ENCODE results near the gene ZNF300.
A peak's percentile ranks its signal among the peaks of the same experiment; 100 is the strongest.
"Not testable (repeated sequence)": the region's sequence is repeated elsewhere in the genome, so short reads cannot be mapped to it uniquely, and the experiment has no call there.

The ZNF300 gene

GRCh38 chr5:150904479-150905311 is at the start of gene ZNF300:
Gene ZNF300 (minus strand): TSS chr5:150904980. CDS start chr5:150903155, 1,825 bp downstream.
- peak; percentile 71 for DNase-seq (ENCODE audit: low read depth)

- no peak for DNase-seq (ENCODE audit: low read depth)
Observed at GRCh38 chr5:150948539-150948938, 43.8 kb upstream of the ZNF300 start.

GRCh38 chr5:150946351-150946905 is 41.6 kb upstream of the ZNF300 start:
- DNase-seq (ENCODE audit: low read depth): peak; percentile 31

- DNase-seq (ENCODE audit: low read depth): no peak
Observed at GRCh38 chr5:150945947-150946346, 41.2 kb upstream of the ZNF300 start.

GRCh38 chr5:150945486-150945885 is 40.7 kb upstream of the ZNF300 start:
- no peak for DNase-seq (ENCODE audit: low read depth)

GRCh38 chr5:150931368-150931965 is 26.7 kb upstream of the ZNF300 start:
- no peak for DNase-seq (ENCODE audit: low read depth)

GRCh38 chr5:150918613-150919012 is 13.8 kb upstream of the ZNF300 start:
- DNase-seq (ENCODE audit: low read depth): peak; percentile 42

- DNase-seq (ENCODE audit: low read depth): no peak
Observed at GRCh38 chr5:150912312-150912814, 7.6 kb upstream of the ZNF300 start.

- DNase-seq (ENCODE audit: low read depth): no peak
Observed at GRCh38 chr5:150905312-150905683, 518 bp upstream of the ZNF300 start.

- DNase-seq (ENCODE audit: low read depth): no peak
Observed at GRCh38 chr5:150901446-150901845, 3.3 kb downstream of the ZNF300 start.

- DNase-seq (ENCODE audit: low read depth): no peak
Observed at GRCh38 chr5:150895431-150896428, 9.1 kb downstream of the ZNF300 start.

GRCh38 chr5:150879358-150879757 is 25.4 kb downstream of the ZNF300 start:
- no peak for DNase-seq (ENCODE audit: low read depth)

GRCh38 chr5:150862070-150862469 is 42.7 kb downstream of the ZNF300 start:
- DNase-seq (ENCODE audit: low read depth): no peak

- DNase-seq (ENCODE audit: low read depth): no peak
Observed at GRCh38 chr5:150860246-150860821, 44.4 kb downstream of the ZNF300 start.

GRCh38 chr5:150856700-150857099 is 48.1 kb downstream of the ZNF300 start:
- DNase-seq (ENCODE audit: low read depth): not testable (repeated sequence)

- DNase-seq (ENCODE audit: low read depth): no peak
Observed at GRCh38 chr5:150853561-150853960, 51.2 kb downstream of the ZNF300 start.

GRCh38 chr5:150851039-150851438 is 53.7 kb downstream of the ZNF300 start:
- DNase-seq (ENCODE audit: low read depth): no peak

GRCh38 chr5:150848271-150848670 is 56.5 kb downstream of the ZNF300 start:
- DNase-seq (ENCODE audit: low read depth): no peak

GRCh38 chr5:150847334-150847695 is 57.5 kb downstream of the ZNF300 start:
- DNase-seq (ENCODE audit: low read depth): no peak

GRCh38 chr5:150846654-150847333 is 58.0 kb downstream of the ZNF300 start:
- DNase-seq (ENCODE audit: low read depth): peak; percentile 37

- DNase-seq (ENCODE audit: low read depth): not testable (repeated sequence)
Observed at GRCh38 chr5:150846308-150846653, 58.5 kb downstream of the ZNF300 start, which contains the start of gene IRGM. Gene IRGM (plus strand): TSS chr5:150846521. CDS start chr5:150848124, 1,603 bp downstream.

Data from GM04503 (cell line).